Embryonic facial prominence (tissue), 1 donor: ENCODE data around the gene ALKBH5.

ENCODE experiments used
- DNase-seq: peaks from one replicate; pipeline ENCODE4 v3.0.0-alpha.2; 2016; ENCODE audit errors: extremely low spot score

Gene ALKBH5

DNA sequence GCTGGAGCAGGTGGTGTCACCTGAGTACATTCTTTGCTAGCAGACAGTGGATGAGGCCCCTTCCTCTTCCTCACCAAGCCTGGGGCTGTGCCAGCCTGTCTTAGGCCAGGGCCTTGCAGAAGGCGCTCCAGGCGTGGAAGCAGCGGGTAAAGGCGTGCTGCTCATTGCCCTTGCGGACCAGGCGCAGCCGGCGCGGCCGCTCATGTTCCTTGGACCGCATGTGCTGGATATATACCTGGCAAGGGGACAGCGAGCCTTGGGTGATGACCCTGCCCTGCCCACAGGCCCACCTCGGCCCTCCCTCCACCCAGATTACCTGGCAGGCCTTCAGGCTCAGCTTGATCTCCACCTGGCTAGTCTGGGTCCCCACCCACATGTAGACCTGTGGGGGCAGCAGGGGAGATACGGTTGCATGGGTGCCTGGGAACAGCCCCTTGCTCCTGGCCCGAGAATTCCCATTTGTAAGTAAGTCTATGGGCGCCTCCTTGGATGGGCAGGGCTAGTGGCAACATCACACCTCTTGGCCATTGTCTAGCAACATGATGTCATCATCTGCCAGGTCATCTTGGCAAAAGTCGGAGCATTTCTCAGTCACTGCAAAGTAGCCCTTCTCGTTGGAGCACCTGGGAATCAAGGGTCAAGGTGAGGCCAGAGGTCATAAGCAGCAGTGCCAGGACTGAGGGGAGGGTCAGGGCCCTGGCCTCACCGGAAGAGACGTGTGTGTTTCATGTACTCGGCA lies 61.6 kb downstream of the ALKBH5 start:
- no peak for DNase-seq

DNA sequence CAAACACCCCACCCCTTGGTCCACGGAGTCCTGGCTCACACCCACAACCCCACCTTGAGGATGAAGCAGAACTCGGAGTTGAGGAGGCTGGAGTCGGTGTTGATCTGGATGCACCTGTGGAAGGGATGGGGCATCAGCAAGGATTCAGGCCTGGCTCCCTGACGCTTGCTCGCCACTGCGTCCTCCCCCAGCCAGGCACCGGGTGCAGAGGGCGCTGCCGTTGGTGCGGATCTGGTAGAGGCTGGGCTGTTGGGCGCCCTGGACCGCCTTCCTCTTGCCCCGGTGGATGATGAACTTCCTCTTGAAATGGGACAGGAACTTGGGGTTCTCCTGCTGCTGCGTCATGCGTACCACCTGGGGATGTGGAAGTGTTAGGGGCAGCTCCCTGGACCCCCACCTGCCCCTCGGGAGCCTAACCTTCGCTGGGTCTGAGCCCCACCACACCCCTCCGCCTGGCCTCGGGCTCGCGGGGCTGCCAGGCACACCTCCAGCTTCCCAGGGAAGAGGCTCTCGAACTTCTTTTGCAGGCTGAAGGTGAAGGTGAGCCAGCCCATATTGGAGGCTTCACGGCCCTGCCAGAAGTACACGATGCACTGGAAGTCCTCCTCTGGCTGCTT lies 62.6 kb downstream of the ALKBH5 start:
- no peak for DNase-seq

DNA sequence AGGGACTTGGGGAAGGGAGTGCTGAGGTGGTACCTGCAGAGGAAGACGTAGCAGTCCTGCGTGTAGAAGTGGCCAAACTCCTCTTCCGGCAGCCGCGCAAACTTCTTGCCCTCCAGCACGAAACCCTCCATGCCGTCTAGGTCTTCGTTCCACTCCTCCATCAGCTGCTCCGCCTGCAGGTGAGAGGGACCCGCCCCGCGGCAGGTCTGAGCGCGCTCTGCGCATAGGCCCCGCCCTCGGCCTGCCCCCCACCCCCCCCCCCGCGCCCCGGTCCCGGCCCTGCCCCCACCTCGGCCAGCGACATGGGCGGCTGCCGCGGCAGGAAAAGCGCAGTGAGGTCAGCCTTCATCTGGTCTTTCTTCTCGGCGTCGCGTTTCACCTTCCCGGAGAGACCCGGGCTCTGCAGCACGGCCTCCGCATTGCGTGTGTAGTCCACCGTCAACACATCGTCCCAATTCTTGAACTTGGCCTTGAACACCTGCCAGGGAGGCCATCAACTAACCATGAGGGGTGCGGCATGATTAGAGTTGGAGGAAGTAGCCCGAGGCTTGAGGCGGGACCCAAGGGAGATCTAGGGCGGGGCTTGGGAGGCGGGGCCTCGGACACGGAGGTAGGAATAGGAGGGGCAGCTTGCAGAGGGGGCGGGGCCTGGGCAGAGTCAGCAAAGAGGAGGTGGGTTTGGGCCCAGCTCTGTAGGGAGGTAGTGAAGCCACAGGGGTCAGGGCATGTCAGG lies 63.4 kb downstream of the ALKBH5 start:
- no peak for DNase-seq

DNA sequence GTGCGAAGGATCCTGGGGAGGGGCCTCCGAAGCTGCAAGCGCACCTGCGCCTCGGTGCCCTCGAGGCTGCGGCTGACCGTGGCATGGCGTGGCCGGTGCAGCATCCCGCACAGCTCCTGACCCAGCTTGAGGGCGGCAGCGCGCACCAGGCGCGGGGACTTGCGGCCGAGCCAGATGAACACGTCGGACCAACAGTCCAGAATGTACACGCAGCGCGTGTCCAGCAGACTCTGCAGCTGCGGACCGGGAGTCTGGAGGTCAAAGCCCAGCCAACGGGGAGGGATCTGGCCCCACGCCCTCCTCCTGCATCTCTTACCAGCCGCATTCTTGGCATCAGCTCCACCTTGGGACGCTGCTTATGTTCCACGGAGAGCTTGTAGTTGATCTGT lies 64.0 kb downstream of the ALKBH5 start:
- no peak for DNase-seq

DNA sequence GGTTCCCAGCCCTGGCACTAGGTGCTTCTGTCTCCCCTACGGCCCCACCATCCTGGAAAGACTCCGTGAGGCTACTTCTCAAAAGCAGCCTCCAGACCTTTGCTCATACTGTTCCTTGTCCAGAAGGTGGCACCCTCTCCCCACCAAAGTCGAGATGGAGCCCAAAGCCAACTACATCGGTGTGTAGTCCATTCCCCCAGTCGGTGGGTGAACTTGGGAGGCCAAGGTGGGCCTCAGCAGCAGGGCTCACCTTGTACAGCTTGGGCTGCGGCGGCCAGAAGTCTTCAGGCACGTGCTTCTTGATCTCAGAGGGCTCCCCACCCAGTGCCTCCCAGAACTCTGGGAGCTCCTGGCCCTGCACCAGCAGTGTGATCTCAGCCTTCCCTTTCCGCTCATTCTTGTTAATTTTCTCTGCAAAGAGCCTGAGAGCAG lies 64.7 kb downstream of the ALKBH5 start:
- peak; percentile 62 for DNase-seq

DNA sequence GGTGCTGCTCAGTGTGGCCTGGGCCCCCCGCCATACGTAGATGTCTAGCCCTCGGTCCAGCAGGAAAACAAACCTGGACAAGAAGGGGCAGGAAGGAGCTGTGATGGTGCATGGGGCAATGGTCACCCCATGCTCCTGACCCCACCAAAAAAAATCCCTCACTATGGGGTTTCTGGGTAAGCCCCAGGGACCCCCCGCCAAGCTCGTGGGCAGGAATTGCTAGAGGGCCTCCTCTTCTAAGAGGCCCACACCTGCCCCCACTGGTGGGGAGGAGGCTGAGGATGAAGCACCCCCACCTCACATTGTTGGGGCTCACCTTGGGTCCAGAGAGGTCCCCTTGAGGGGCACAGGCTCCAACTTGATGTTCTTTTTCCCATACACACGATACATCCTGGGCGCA lies 65.2 kb downstream of the ALKBH5 start:
- no peak for DNase-seq

GRCh38 chr17:18250259-18250658 lies 66.6 kb downstream of the ALKBH5 start:
- DNase-seq = no peak

- DNase-seq = no peak
These were observed 67.1 kb downstream of the ALKBH5 start for GRCh38 chr17:18250708-18251107.

GRCh38 chr17:18251204-18251603 lies 67.6 kb downstream of the ALKBH5 start:
- no peak for DNase-seq

DNA sequence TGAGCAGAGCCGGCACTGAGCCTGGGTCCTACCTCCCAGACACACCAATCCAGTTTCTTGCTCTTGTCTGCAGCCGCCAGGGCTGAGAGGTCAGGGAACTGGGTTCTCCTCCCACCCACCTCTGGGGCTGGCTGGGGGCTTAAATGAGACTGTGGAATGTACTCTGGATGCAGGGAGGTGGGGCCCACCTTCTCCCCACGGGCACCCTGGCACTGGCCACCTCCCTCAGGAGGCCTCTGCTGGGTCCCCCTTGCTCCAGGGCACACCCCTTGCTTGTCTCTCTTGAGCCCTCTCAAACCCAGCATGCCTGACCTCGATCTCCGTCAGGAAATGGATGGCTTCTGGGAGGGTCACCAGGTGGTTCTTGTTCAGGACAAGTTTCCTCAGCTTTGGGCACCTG lies 68.5 kb downstream of the ALKBH5 start:
- no peak for DNase-seq

GRCh38 chr17:18253187-18253884 lies 69.7 kb downstream of the ALKBH5 start:
- no peak for DNase-seq

DNA sequence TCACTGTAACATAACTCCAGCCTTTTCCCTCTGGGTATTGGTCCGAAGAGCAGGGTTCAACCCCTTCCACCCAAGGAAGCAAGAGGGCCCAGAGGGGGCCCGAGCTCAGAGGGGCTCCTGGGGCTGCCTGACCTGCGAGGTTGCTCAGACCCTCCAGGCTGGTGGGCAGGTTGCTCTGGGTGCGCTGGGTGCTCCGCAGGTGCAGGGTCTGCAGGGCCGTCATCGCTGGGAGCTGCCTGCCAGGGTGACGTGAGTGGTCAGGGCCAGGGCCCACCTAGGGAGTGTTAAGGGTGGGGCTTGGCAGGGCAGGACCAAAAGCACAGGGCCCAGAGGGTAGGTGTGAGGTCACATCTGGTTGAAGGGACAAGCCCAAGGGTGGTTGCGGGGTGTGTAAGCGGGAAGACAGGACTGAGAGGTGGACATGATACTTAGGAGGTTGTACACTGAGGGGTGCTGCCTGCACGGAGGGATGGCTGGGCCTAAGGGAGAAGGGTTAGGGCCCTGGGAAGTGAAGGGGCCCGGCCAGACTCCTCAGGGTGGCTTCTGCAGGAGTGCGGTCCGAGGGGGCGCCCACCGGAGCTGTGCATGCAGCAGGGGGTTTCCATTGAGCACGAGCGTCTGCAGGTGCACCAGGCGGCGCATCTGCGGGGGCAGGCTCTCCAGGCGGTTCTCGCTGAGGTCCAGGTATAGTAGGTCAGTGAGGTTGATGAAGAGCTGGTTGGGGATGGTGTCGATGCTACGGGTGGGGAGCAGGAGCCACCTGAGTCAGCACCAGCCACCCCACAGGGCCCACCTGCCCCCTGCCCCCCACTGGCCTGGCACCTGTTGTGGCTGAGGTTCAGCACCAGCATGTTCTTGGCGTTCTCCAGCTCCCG lies 70.6 kb downstream of the ALKBH5 start:
- DNase-seq = no peak

GRCh38 chr17:18254888-18255649 lies 71.4 kb downstream of the ALKBH5 start:
- no peak for DNase-seq

GRCh38 chr17:18256351-18256750 lies 72.7 kb downstream of the ALKBH5 start:
- DNase-seq = no peak

- DNase-seq = no peak
These were observed 73.1 kb downstream of the ALKBH5 start for GRCh38 chr17:18256776-18257175.

GRCh38 chr17:18257268-18257981 lies 73.8 kb downstream of the ALKBH5 start:
- no peak for DNase-seq

DNA sequence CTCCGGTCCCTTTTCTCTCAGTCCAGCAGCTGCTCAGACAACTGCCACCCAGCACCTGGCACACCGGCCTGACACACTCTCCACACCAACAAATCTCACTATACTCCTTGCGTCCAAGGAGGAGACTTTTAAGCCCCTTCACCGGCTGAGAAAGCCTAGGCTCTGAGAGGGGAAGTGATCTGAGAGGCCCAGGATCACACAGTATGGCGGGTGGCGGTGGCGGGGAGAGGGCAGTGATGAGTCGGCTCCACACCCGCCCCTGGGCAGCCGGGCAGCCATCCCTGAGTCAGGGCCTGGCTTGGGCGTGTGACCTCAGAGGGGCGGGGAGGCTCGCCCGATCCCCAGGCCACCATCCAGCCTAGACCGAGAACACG lies 74.3 kb downstream of the ALKBH5 start:
- DNase-seq = no peak

DNA sequence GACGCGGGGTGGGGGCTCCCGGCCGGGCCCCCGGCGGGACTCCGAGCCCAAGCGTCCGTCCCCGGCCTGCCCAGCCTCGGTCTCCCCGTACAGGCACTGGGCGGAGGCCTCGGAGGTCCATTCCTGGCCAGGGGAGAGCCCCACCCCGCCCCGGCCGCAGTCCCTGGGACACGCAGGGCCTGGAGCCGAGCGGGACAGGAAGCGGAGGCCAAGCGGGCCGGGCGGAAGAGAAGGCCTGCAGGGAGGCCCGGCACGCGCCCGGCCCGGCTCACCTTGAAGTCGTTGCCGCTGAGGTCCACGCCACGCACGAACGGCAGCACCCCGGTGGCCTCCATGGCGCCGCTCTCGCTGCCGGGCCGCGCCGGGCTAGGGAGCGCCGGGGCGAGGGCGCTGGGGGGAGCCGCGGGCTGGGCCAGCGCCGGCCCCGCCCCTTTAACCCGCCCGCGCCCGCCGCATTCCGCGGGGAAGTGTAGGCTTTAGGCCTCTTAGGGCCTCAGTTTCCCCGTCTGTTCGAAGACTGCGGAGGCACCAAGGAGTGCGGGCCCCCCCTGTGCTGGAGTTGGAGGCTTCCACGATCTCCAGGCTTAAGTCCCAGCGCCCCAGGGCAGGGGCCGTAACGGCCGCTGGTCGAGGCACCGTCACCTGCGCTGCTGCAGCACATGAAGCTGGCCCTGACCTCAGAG lies 74.9 kb downstream of the ALKBH5 start, which contains the start of gene FLII:
FLII (minus strand) TSS at position 383 of the 683 bp plus-strand sequence; CDS start at position 335, 48 bp downstream.
- no peak for DNase-seq
